Measurements from ENCODE around the gene ZNF580.

DNA sequence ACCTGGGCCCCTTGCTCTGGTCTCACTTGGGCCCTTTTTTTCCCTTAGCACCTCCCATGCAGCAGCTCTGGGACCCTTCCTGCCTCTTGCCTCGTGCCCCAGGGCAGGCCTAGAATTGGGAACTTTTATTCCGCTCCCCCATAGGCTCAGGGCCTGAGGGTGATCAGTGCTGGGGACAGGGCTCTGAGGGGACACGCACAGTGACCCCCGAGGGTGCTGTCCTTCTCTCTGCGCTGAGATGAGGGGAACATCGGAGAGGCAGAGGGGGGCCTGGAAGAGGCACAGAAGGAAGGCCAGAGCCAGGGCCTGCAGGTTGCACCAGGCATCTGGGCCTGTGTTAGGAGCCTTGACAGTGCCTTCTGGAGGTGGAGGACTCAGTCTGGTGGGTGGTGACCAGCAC, 45.0 kb downstream of the ZNF580 start:
- TF ChIP-seq CTCF (IDR thresholded peaks at IDR 0.05) (no peak), POLR2A (IDR thresholded peaks at IDR 0.05) (no peak)

Data from ovary (tissue), 3 donors.